ENCODE results near the gene COL23A1.
"Not testable (repeated sequence)": the region's sequence is repeated elsewhere in the genome, so short reads cannot be mapped to it uniquely, and the experiment has no call there.

COL23A1 gene

GRCh38 chr5:178331491-178331996, 258.6 kb downstream of the COL23A1 start:
- DNase-seq: no peak

DNA sequence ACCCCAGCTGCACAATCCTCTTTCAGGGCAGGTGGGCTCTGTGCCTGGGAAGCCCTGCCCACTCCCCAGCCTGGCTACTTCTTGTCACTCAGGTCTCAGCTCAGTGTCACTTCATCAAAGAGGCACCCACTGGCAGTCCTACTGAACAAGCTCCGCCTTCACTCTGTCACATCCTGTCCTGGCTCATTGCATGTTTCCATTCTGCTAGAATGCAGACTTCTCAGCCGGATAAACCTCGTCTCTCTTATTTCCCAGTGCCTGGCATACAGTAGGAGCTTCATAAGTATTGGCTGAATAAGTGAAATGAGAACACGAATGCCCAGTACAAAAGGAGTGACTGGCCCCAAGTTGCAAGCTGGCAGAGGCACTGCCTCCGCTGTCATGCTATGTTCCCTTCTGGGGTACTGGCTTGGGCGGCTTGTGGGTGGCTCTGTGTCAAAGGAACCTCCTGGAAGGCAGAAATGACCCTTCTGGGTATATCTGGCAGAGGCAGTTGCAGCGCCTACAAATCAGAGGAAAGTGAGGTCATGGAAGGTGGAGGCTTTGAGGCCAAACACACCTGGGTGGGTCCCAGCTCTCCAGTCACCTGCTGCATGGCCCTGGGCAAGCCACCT, 259.3 kb downstream of the COL23A1 start:
- no peak for DNase-seq

DNA sequence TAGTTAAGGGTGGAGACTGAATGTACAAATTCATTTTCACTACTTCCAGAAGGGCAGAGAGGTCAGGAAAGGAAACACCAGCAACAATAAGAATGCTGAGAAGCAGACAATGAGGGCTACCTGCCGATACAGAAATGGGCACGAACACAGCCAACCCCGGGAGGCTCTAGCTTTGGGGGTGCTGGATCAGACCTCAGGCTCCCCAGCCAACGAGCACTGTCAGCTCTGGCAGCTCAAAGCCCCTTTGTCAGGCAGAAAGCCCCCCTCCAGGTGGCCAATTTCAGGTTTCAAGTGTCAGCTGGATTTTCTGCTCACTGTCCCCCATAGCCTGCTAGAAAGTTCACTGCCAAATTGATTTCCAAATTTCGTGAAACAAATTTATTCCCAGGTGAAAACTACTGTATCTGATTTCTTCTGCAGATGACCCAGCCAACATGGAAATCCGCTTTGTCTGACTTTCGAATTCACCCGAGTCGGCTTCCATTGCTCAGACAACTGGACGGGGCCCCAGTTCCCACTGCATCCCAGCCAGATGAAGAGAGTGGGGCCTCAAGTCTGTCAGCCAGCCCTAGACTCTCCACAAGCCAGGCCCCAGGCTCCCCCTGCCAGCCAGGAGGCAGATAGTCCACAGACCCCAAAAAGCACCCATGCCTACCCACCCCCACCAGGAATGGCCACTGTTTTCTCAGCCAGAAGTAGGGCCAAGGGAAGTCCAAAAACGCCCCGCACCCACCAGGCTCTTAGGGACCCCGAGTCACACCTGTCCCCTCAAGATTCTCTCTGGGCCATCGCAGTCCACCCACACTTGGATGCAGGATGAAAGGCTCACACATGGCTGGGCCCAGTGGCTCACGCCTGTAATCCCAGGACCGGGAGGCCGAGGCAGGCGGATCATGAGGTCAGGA, 261.1 kb downstream of the COL23A1 start:
- DNase-seq: no peak

DNA sequence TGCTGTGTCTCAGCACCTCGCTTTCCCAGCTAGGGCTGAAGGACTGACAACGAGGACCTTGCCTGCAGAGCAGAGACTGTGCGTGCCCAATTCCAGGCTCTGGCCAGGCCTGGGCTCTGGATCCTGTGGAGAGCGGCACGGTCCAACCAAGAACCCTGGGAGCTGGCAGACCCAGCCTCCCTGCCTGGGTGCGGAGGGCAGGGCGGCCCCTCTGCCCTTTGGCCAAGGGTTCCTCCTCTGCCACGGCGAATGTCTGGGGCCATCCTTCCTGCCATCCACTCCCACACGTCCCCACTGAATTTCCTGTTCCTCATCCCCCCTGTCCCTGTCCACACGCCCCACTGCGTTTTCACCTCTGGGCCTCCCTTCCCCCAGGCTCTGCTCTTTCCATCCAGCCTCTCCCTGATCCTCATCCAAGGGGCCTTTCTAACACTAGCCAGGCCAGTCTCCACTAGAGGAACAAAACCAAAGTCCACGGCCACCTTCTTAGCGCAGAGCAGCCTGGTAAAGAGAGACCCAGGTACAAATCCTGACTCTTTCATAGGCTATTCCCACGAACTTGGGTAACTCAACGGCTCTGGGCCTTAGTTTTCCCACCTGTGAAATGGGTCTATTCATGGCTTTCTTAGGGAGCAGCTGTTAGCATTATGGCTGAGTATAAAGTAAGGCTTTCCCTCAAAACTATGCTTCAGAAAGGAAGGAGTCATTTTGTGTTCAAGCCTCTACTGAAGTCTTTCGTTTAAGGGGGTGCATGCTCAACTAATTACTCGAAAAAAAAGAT, 262.1 kb downstream of the COL23A1 start:
- no peak for DNase-seq

GRCh38 chr5:178327446-178327845, 262.7 kb downstream of the COL23A1 start:
- no peak for DNase-seq

DNA sequence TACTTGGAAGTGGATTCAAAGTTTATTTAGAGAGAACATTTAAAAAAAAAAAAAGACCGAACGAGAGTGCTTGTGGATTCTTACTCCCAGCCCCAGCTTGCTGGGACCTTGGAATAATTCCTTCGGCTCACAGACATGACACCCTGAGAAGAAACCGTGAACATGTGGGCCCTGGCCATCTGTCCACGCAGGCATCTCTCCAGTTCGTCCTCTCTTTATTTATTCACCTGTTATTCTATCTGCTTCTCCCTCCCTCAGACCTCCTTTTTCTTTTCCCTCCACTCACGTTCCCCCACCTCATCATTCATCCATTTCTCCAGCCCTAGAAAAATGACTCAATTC, 263.8 kb downstream of the COL23A1 start:
- DNase-seq: no peak

- DNase-seq: no peak
Observed at GRCh38 chr5:178325679-178326373, 264.4 kb downstream of the COL23A1 start.

GRCh38 chr5:178325311-178325678, 264.9 kb downstream of the COL23A1 start:
- no peak for DNase-seq

DNA sequence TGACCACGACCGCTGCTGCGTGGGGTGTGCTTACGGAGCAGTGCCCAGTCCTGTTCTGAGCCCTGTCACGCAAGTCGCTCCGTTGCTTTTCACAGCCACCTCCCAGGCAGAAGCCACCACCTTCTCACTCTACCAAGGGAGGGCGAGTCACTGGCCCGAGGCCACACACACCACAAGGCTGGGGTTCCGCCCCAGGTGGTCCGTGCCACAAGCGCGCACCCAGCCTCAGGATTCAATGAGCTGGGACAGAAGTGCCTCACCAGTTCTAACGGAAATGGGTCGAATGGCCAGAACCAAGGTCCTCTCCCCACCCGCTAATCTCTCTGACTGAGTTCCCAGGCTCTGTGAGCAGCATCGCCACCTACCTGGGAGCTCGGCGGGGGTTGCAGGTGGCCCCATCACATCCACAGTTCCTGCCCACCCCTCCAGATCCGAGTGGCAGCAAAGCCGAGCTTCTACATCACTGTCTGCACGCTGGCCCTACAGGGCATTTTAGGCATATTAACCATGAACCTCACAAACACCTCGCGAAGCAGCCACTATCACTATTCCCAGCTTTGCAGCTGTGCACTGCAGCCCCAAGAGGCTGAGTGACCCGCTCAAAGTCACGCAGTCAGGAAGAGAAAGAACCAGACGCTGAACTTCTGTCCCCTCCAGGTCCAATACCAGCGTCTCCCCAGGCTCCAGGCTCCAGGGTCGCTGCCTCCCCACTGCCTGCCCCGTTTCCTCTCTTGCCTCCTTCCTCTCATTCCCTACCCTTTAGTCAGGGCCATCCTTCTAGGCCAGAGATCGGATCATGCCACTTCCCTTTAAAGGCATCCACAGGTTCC, 265.5 kb downstream of the COL23A1 start:
- no peak for DNase-seq

GRCh38 chr5:178323961-178324360, 266.2 kb downstream of the COL23A1 start:
- DNase-seq: no peak

- DNase-seq: no peak
Observed at GRCh38 chr5:178323541-178323865, 266.7 kb downstream of the COL23A1 start.

- DNase-seq: no peak
Observed at GRCh38 chr5:178322736-178323540, 267.3 kb downstream of the COL23A1 start.

DNA sequence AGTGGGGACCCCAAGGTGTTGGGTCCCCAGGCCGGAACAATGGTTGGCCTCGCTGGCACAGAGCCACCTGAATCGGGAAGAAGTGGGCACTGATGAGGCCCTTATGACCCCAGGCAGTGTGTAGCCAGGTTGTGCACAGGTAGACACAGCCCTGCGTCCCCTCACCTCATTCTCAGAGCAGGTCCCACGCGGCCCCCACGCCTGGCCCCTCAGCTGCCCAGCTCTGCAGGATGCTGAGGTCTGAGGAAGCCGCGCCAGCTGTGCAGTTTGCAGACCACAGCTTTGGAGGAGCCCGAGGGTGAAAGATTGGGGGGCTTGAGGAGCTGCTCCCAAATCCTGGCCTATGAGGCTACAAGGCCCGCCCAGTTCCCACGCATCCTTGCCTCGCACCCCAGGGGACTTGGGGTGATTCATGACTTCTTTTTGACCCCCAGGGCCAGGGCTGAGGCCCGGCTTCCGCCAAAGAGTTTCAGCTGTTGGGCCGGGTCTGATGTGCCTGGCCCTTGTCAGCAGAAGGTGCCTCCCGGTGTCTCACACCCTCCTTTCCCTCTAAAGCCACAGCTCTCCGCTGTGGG, 269.8 kb downstream of the COL23A1 start:
- no peak for DNase-seq

DNA sequence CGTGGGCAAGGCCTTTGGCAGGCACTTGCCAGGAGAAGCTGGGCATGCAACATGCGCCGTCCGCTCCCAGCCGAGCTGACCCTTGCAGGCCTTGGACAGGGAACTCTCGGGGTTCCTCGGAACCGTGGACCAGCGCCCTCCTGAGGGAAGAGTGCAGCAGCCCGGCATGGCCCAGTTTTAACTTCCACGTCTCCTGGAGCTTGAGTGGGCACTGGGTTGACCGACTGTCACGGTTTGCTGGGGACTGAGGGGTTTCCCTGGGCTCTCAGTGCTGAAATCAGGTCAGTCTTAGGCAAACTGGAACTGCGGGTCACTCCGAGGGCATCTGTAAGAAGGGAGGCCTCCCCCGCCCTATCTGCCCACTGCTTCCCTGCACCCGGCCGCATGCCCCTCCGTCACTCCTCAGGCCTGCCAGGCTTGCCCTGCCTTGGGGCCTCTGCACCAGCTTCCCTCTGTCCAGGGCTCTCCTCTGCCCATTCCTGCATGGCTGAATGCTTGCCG, 270.6 kb downstream of the COL23A1 start:
- no peak for DNase-seq

DNA sequence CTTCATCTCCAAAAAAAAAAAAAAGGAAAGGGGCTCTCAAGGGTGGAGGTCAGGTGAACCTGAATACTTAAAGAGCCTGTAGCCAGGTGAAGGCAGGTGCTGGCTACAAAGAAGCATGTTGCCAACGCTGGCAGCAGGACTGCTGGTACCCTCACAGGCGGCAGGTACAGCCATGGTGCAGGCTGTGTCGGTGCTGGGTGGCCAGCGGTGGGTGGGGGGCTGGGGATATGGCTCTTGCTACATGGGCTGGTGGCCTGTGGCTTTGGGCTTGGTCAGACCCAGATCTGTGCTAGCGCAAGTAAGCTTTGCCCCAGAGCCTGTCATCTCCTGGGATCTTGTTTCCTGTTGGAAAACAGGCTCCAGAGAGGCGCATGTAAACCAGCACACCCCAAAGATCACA, 271.3 kb downstream of the COL23A1 start:
- no peak for DNase-seq

DNA sequence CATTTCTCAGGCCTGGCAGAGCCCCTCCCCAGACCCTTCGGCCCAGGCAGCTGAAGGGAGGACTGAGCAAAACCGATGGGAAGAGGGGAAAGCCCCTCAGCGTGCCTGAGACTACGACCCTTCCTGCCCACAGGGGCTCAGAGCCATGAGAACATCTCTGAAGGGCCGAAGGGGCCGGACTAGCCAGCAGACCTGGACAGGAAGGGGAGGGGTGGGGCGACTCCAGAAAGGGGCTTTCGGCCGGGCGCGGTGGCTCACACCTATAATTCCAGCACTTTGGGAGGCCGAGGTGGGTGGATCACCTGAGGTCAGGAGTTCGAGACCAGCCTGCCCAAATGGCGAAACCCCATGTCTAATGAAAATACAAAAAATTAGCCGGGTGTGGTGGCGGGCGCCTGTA, 271.8 kb downstream of the COL23A1 start:
- DNase-seq: no peak

- DNase-seq: not testable (repeated sequence)
Observed at GRCh38 chr5:178317727-178318126, 272.5 kb downstream of the COL23A1 start.

- DNase-seq: no peak
Observed at GRCh38 chr5:178314961-178315820, 275.0 kb downstream of the COL23A1 start.

DNA sequence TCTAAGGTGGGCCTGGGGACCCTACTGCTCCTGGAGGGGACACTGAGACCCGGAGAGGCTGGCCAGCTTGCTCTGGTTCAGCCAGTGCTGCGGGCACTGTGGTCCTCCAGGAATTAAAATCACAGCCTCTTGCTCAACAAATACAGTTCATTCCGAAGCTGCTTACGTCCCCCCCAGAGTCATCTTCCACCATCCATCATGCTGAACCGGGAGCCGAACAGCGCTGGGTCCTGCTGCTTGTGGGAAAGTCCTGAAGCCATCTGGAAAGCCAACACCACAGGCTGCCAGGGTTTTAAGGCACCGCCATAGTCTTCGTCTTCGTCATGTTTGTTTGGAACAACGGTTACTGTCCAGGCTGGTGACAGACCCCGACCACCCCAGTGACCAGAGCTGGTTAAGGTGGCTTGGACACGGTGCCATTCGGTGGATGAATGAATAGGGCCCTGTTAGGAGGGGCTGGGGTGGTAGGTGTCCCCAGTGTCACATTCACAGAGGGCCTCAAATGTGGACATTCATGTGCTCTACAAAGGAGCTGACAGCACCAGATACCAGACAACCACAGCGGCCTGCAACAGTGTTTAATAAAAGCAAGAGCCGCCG, 276.0 kb downstream of the COL23A1 start:
- no peak for DNase-seq
